ENCODE measurements around the gene PXDN.

GRCh38 chr2:1775511-1776035 is 31.3 kb upstream of the PXDN start:
- TF ChIP-seq CTCF (conservative IDR thresholded peaks at IDR 0.05; ENCODE audit: low read depth, low read length) (no peak), RAD21 (IDR thresholded peaks at IDR 0.05; ENCODE audit: low read length) (no peak), POLR2A (IDR thresholded peaks at IDR 0.05; ENCODE audit: low read depth, low read length) (no peak), MAFK (IDR thresholded peaks at IDR 0.05; ENCODE audit: low read depth, low read length) (no peak), MXI1 (IDR thresholded peaks at IDR 0.05; ENCODE audit: borderline replicate concordance, low read depth, low read length) (no peak), FOS (IDR thresholded peaks at IDR 0.05; ENCODE audit: low read depth, low read length) (no peak), MAZ (IDR thresholded peaks at IDR 0.05; ENCODE audit: borderline replicate concordance, low read depth, low read length) (no peak), NFE2L2 (IDR thresholded peaks at IDR 0.05; ENCODE audit: low read depth, low read length) (no peak), ELK1 (IDR thresholded peaks at IDR 0.05; ENCODE audit: borderline replicate concordance, low read depth, low read length) (no peak), CEBPB (IDR thresholded peaks at IDR 0.05; ENCODE audit: low read depth, low read length) (no peak)
